Midbrain (tissue), 1 donor: Measurements from ENCODE around the gene PLK5.
"Not testable (repeated sequence)": the region's sequence is repeated elsewhere in the genome, so short reads cannot be mapped to it uniquely, and the experiment has no call there.

Source experiments
- DNase-seq: peaks from one replicate; lab custom pipeline; 2025; lab: John Stamatoyannopoulos, UW

PLK5 gene

GRCh38 chr19:1525343-1525742 is 1.5 kb downstream of the PLK5 start:
- no peak for DNase-seq

GRCh38 chr19:1526066-1526778 is 2.3 kb downstream of the PLK5 start:
- DNase-seq, result no peak

DNA sequence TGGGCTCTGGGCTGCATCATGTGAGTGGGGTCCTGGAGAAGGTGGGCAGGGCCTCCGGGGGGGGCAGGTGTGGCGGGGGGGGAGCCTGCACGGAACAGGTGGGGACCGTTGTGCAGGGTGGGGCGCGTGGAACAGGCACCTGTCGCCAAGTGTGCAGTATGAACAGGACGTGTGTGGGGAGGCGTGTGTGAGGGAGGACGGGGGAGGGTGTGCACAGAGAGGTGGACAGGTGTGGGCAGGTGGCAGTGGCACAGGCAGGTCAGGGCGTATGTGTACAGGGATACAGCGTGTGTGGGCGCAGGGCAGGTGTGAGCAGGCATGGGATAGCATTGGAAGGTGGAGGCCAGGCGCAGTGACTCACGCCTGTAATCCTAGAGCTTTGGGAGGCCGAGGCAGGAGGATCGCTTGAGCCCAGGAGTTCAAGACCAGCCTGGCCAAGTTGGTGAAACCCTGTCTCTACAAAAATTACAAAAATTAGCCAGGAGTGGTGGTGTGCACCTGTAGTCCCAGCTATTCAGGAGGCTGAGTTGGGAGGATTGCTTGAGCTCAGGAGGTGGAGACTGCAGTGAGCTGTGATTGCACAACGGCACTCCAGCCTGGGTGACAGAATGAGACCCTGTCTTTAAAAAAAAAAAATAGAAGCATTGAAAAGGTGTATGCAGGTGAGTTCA is 3.2 kb downstream of the PLK5 start:
- no peak for DNase-seq

DNA sequence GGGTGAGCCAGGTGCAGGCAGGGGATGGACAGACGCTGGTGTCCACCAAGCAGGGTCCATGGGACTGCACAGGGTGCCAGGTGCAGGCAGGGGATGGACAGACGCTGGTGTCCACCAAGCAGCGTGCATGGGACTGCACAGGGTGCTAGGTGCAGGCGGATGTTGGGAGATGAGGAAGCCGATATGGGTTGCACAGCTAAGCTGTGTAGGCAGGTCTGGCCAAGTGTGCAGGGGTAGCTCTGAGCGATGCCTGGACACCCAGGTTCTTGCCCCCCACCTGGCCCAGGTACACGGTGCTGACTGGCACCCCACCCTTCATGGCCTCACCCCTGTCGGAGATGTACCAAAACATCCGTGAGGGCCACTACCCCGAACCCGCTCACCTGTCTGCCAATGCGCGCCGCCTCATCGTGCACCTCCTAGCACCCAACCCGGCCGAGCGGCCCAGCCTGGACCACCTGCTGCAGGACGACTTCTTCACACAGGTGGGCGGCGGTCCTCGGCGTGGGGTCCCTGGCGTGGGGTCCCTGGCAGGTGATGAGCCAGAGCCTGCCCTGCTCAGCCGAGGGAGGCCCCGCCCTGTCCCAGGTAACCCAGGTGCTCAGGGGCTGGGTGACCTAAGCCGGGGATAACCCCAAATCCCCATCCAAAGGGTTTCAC is 3.9 kb downstream of the PLK5 start:
- no peak for DNase-seq

- DNase-seq, result no peak
These were observed 4.9 kb downstream of the PLK5 start for GRCh38 chr19:1528596-1529429.

DNA sequence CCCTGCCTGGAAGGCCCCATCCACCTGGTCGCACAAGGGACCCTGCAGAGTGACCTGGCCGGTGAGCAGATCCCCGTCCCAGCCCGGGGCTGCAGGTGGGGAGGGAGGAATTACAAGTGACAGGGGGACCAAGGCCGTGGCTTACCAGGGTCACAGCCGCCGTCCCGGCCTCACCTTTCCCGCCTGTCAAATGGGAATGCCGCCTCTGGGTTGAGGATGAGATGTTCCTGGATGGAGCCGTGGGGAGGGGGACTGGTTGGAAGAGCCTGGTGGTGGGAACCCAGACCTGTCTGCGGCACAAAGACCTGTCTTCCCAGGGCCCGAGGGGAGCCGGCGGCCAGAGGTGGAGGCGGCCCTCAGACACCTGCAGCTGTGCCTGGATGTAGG is 5.5 kb downstream of the PLK5 start:
- no peak for DNase-seq

DNA sequence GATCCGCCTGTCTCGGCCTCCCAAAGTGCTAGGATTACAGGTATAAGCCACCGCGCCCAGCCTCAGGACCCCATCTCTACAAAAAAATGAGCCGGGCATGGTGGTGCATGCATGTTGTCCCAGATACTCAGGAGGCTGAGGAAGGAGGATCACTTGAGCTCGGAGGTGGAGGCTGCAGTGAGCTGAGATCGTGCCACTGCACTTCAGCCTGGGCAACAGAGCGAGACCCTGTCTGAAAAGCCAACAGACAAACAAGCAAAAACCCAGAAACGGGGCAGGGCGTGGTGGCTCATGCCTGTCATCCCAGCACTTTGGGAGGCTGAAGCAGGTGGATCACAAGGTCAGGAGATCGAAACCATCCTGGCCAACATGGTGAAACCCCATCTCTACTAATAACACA is 7.0 kb downstream of the PLK5 start:
- DNase-seq, result not testable (repeated sequence)

- DNase-seq, result no peak
These were observed 7.7 kb downstream of the PLK5 start for GRCh38 chr19:1531587-1531986.

DNA sequence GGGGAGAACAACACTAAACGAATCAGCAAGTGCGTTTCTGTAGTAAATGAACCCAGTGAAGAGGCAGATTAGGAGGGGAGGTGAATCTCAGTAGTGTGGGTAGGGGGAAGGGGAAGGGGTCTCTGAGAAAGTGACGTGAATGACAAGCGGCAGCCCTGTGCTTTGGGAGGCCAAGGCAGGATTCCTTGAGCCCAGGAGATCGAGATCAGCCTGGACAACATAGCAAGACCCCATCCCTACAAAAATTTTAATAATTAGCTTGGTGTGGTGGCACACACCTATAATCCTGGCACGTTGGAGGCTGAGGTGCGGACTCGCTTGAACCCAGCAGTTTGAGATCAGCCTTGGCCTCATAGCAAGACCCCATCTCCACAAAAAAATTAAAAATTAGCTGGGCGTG is 8.1 kb downstream of the PLK5 start:
- DNase-seq, result no peak

GRCh38 chr19:1533510-1534150 is 9.8 kb downstream of the PLK5 start:
- no peak for DNase-seq

GRCh38 chr19:1534972-1535371 is 11.1 kb downstream of the PLK5 start:
- DNase-seq, result no peak

DNA sequence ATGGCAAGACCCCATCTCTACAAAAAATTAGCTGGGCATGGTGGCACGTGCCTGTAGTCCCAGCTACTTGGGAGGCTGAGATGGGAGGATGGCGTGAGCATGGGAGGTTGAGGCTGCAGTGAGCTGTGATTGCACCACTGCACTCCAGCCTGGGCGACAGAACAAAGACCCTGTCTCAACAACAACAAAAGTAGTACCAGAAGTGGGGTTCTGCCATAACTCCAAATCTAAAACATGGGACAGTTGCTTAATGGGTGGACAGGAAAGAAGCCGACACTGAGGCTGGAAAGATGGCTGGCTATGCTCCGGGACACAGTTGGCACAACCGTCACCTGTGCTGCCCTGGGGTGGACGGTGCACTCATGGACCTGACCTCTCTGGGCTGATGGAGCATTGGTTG is 11.8 kb downstream of the PLK5 start:
- DNase-seq, result not testable (repeated sequence)

DNA sequence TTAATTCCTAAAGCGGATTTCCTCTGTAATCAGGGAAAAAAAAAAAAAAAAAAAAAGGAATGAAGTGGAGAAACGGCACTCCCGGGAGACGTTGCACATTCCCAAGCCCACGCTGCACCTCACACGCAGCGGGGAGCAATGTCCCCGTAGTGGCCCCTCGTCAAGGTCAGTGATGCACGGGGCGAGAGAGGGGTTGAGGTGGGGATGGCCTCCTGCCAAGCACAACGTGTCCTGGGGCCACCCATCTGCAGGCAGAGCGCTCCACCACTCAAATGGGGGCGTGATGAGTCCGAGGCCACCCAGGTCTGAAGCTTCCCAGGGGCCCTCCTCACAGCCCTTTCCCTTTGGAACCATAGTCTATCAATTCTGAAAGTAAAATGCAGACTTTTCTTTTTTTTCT is 15.1 kb downstream of the PLK5 start:
- no peak for DNase-seq

- DNase-seq, result not testable (repeated sequence)
These were observed 15.9 kb downstream of the PLK5 start for GRCh38 chr19:1539749-1540148.

- DNase-seq, result no peak
These were observed 16.6 kb downstream of the PLK5 start for GRCh38 chr19:1540365-1540925.

DNA sequence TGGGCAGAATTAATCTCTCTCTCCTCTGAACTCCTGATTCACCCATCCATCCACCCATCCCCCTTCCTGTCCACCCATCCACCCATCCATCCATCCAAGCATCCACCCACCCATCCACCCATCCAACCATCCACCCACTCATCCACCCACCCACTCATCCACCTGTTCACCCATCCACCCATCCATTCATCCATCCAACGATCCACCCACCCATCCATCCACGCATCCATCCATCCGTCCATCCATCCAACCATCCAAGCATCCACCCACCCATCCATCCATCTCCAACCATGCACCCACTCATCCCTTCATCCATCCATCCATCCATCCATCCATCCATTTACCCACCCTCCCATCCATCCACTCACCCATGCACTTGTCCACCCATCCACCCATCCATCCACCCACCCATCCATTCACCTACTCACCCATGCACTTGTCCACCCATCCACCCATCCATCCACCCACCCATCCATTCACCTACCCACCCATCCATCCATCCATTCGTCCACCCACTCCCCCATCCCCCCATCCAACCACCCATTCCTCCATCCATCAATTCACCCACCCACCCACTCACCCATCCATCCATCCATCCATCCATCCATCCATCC is 25.6 kb downstream of the PLK5 start:
- no peak for DNase-seq

- no peak for DNase-seq
These were observed 27.5 kb downstream of the PLK5 start for GRCh38 chr19:1551068-1552040.

DNA sequence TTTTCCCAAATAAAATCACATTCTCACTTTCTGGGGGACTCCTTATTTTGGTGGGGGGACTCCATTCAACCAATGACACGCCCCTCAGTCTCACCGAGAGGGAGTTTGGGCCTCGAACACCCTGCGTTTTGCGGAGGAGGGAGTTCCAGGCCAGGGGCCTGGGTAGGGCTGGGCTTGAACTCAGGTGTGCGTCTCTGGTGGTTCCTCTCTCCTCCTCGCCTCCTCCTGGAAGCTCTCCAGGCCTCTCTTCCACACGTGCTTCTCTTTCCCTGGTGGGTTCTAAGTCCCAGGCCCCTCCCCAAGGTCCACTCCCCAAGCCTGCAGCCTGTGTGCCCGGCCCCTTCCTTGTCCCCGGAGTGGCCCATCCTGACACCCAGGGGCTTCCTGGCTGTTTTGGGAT is 29.5 kb downstream of the PLK5 start:
- DNase-seq, result no peak

- no peak for DNase-seq
These were observed 31.1 kb downstream of the PLK5 start for GRCh38 chr19:1554968-1555367.
